Common myeloid progenitor, CD34-positive (primary cell): ENCODE results near the gene CAMK1D.
"Not testable (repeated sequence)": the region's sequence is repeated elsewhere in the genome, so short reads cannot be mapped to it uniquely, and the experiment has no call there.

Experiments used
- CTCF ChIA-PET: fragments of 350-600 bp; sonication (Branson Sonifier 250); formaldehyde crosslinking; loops from one replicate; lab custom pipeline; 2021; ENCODE audit warnings: antibody characterized with exemption; lab: Charles Lee
- POLR2A ChIA-PET: fragments of 350-600 bp; sonication (Branson Sonifier 250); formaldehyde crosslinking; loops from one replicate; lab custom pipeline; 2021; ENCODE audit warnings: antibody characterized with exemption; lab: Charles Lee
- DNase-seq, 3 donors: peaks; one replicate each; pipeline versions ENCODE4 v3.0.0 to v3.0.0-alpha.2; 2013
- H3K27ac ChIP-seq, 2 experiments: 1 replicate in 1 of 2; 2 replicates in 1 of 2; pipeline ENCODE4 v1.7.0; 2013; ENCODE audit warnings: inconsistent platforms in 2 of 2, low read length in 2 of 2, mild to moderate bottlenecking in 2 of 2, low read depth in 1 of 2, moderate library complexity in 1 of 2; ENCODE audit not compliant: severe bottlenecking in 2 of 2, insufficient read depth in 1 of 2, poor library complexity in 1 of 2
- H3K27me3 ChIP-seq, 5 experiments: replicated peaks in 2 of 5; 1 replicate in 3 of 5; 2 replicates in 2 of 5; pipeline versions ENCODE4 v1.6.1 to v1.7.0; 2013; ENCODE audit warnings: low read length in 4 of 5, mild to moderate bottlenecking in 2 of 5, moderate library complexity in 2 of 5, inconsistent platforms in 1 of 5; ENCODE audit not compliant: insufficient read depth in 5 of 5, control insufficient read depth in 4 of 5
- H3K36me3 ChIP-seq, 4 experiments: 1 replicate in 2 of 4; 2 replicates in 2 of 4; pipeline versions ENCODE4 v1.6.1 to v1.7.0; 2013; ENCODE audit warnings: low read length in 3 of 4, control low read depth in 1 of 4, mild to moderate bottlenecking in 1 of 4; ENCODE audit not compliant: control insufficient read depth in 4 of 4, insufficient read depth in 4 of 4
- H3K4me1 ChIP-seq, 4 experiments: 1 replicate in 3 of 4; 2 replicates in 1 of 4; pipeline versions ENCODE4 v1.6.1 to v1.7.1; 2013; ENCODE audit warnings: low read length in 3 of 4, mild to moderate bottlenecking in 3 of 4, control low read depth in 1 of 4, inconsistent platforms in 1 of 4, moderate library complexity in 1 of 4; ENCODE audit not compliant: control insufficient read depth in 4 of 4, insufficient read depth in 4 of 4; ENCODE audit errors: control extremely low read depth in 1 of 4
- H3K4me3 ChIP-seq, 7 experiments: 1 replicate in 4 of 7; 2 replicates in 3 of 7; pipeline versions ENCODE4 v1.5.1 to v1.7.0; 2013; ENCODE audit warnings: mild to moderate bottlenecking in 7 of 7, low read length in 6 of 7, moderate library complexity in 6 of 7, inconsistent platforms in 2 of 7, low read depth in 2 of 7, control low read depth in 1 of 7; ENCODE audit not compliant: insufficient read depth in 4 of 7, control insufficient read depth in 1 of 7; ENCODE audit errors: extremely low read depth in 1 of 7
- H3K9me3 ChIP-seq, 5 experiments: 1 replicate in 4 of 5; 2 replicates in 1 of 5; pipeline versions ENCODE4 v1.6.1 to v1.7.1; 2013; ENCODE audit warnings: low read length in 4 of 5, mild to moderate bottlenecking in 2 of 5, inconsistent platforms in 1 of 5, low read depth in 1 of 5, moderate library complexity in 1 of 5; ENCODE audit not compliant: control insufficient read depth in 4 of 5, insufficient read depth in 2 of 5; ENCODE audit errors: control extremely low read depth in 1 of 5
- WGBS: methylation state at CpG from one replicate; pipeline ENCODE4 v1.1.5; 2013; ENCODE audit not compliant: insufficient coverage; 5-methylcytosine and 5-hydroxymethylcytosine counted together

CAMK1D gene

GRCh38 chr10:12865515-12865914 lies 516.2 kb downstream of the CAMK1D start:
- H3K4me1 ChIP-seq, POLR2A ChIA-PET, H3K4me3 ChIP-seq, H3K27ac ChIP-seq, H3K9me3 ChIP-seq, H3K27me3 ChIP-seq, CTCF ChIA-PET, DNase-seq, H3K36me3 ChIP-seq: not testable (repeated sequence)
- WGBS: 98% methylated on average over 6 of the region's 6 CpGs

- H3K4me1 ChIP-seq: peaks cover 0 to 3% (median 0%) of the 10 kb centered on the region in 4 experiments
- 83% methylated on average over 5 of the region's 5 CpGs for WGBS
- no peaks in the 10 kb centered on the region for H3K9me3 ChIP-seq
- no peaks in the 10 kb centered on the region for H3K36me3 ChIP-seq
- H3K27ac ChIP-seq: no peak overlapping the region
- ChIA-PET CTCF (interaction anchor here (1.2 kb wide), 1 partner anchor 160 kb away, joined by 3 read pairs; no protein-coding TSS in a partner anchor), POLR2A (no interaction called here)
- DNase-seq: peak in 1 of 3 donors; percentile 13
- no peaks in the 10 kb centered on the region for H3K27me3 ChIP-seq
- no peak overlapping the region for H3K4me3 ChIP-seq
Measured at GRCh38 chr10:12868229-12868628, 518.9 kb downstream of the CAMK1D start.

GRCh38 chr10:12869427-12869826 lies 520.1 kb downstream of the CAMK1D start:
- H3K27me3 ChIP-seq: no peaks in the 10 kb centered on the region
- POLR2A ChIA-PET: no interaction called here
- 92% methylated on average over 2 of the region's 3 CpGs for WGBS
- DNase-seq: no peak
- H3K4me3 ChIP-seq: no peak overlapping the region
- no peaks in the 10 kb centered on the region for H3K36me3 ChIP-seq
- no peaks in the 10 kb centered on the region for H3K9me3 ChIP-seq
- CTCF ChIA-PET: interaction anchor here (1.5 kb wide), 1 partner anchor 27 kb away, joined by 4 read pairs; no protein-coding TSS in a partner anchor
- H3K4me1 ChIP-seq: peaks cover 0 to 3% (median 0%) of the 10 kb centered on the region in 4 experiments
- no peak overlapping the region for H3K27ac ChIP-seq

- peaks cover 0 to 3% (median 0%) of the 10 kb centered on the region in 4 experiments for H3K4me1 ChIP-seq
- 98% methylated on average over 8 of the region's 9 CpGs for WGBS
- H3K27ac ChIP-seq: no peak overlapping the region
- CTCF ChIA-PET: no interaction called here
- POLR2A ChIA-PET: no interaction called here
- no peaks in the 10 kb centered on the region for H3K9me3 ChIP-seq
- no peaks in the 10 kb centered on the region for H3K27me3 ChIP-seq
- no peaks in the 10 kb centered on the region for H3K36me3 ChIP-seq
- DNase-seq: no peak
- H3K4me3 ChIP-seq: no peak overlapping the region
Measured at GRCh38 chr10:12872577-12872976, 523.2 kb downstream of the CAMK1D start.

GRCh38 chr10:12873172-12873571 lies 523.8 kb downstream of the CAMK1D start:
- ChIA-PET POLR2A (no interaction called here), CTCF (no interaction called here)
- H3K9me3 ChIP-seq: no peaks in the 10 kb centered on the region
- no peaks in the 10 kb centered on the region for H3K27me3 ChIP-seq
- DNase-seq: no peak
- H3K27ac ChIP-seq: no peak overlapping the region
- H3K4me1 ChIP-seq: peaks cover 0 to 3% (median 0%) of the 10 kb centered on the region in 4 experiments
- no peak overlapping the region for H3K4me3 ChIP-seq
- 95% methylated on average over 8 of the region's 8 CpGs for WGBS
- H3K36me3 ChIP-seq: no peaks in the 10 kb centered on the region

GRCh38 chr10:12874501-12874900 lies 525.2 kb downstream of the CAMK1D start:
- POLR2A ChIA-PET: no interaction called here
- no peak for DNase-seq
- Histone ChIP-seq H3K36me3 (no peaks in the 10 kb centered on the region), H3K27ac (no peak overlapping the region), H3K4me3 (no peak overlapping the region), H3K4me1 (no peaks in the 10 kb centered on the region), H3K27me3 (no peaks in the 10 kb centered on the region), H3K9me3 (peaks cover 0 to 9% (median 0%) of the 10 kb centered on the region in 5 experiments)
- CTCF ChIA-PET: no interaction called here
- WGBS: 92% methylated on average over 2 of the region's 6 CpGs

GRCh38 chr10:12875100-12875499 lies 525.8 kb downstream of the CAMK1D start:
- CTCF ChIA-PET: interaction anchor here (1.2 to 2.0 kb wide), 3 partner anchors 27 to 224 kb away, joined by 3 to 5 read pairs (median 3); partner anchors contain the start of gene OPTN
- no peak overlapping the region for H3K4me3 ChIP-seq
- H3K27me3 ChIP-seq: no peaks in the 10 kb centered on the region
- 90% methylated on average over 3 of the region's 5 CpGs for WGBS
- peaks cover 0 to 15% (median 0%) of the 10 kb centered on the region in 5 experiments for H3K9me3 ChIP-seq
- H3K4me1 ChIP-seq: no peaks in the 10 kb centered on the region
- POLR2A ChIA-PET: no interaction called here
- H3K36me3 ChIP-seq: no peaks in the 10 kb centered on the region
- no peak overlapping the region for H3K27ac ChIP-seq
- no peak for DNase-seq
